Astrocyte (in vitro differentiated cells and primary cell): ENCODE data around the gene ARHGAP40. TPM values are rescaled to one million over a fixed set of nuclear protein-coding genes. Genes with fewer than 3 reads are reported as not detected.

Experiments
- DNase-seq: peaks from one replicate; pipeline ENCODE4 v3.0.0-alpha.2; 2010; ENCODE audit warnings: low read depth
- FAIRE-seq: peaks from 2 replicates; lab custom pipeline; 2011; peaks lifted over from hg19 to GRCh38; lab: Jason Lieb, UNC
- H2AFZ ChIP-seq: 2 replicates; pipeline ENCODE4 v1.6.0; 2012; ENCODE audit warnings: low read depth, low read length, inconsistent platforms
- H3K27ac ChIP-seq: 2 replicates; pipeline ENCODE4 v1.5.1; 2011; ENCODE audit warnings: low read depth, low read length, inconsistent platforms
- H3K27me3 ChIP-seq: 2 replicates; pipeline ENCODE4 v1.6.0; 2011; ENCODE audit warnings: low read length, inconsistent platforms; ENCODE audit not compliant: insufficient read depth
- H3K36me3 ChIP-seq: 2 replicates; pipeline ENCODE4 v1.5.1; 2011; ENCODE audit warnings: low read length, inconsistent platforms; ENCODE audit not compliant: insufficient read depth
- H3K4me1 ChIP-seq: 2 replicates; pipeline ENCODE4 v1.5.1; 2011; ENCODE audit warnings: low read length, inconsistent platforms; ENCODE audit not compliant: insufficient read depth
- H3K4me2 ChIP-seq: 2 replicates; pipeline ENCODE4 v1.6.0; 2012; ENCODE audit warnings: low read length, inconsistent platforms
- H3K4me3 ChIP-seq: 2 replicates; pipeline ENCODE4 v1.5.1; 2011; ENCODE audit warnings: low read depth, mild to moderate bottlenecking, low read length, inconsistent platforms; ENCODE audit not compliant: insufficient read depth
- H3K79me2 ChIP-seq: 2 replicates; pipeline ENCODE4 v1.6.0; 2012; ENCODE audit warnings: mild to moderate bottlenecking, low read length, inconsistent platforms; ENCODE audit not compliant: insufficient read depth
- H3K9ac ChIP-seq: 2 replicates; pipeline ENCODE4 v1.6.0; 2012; ENCODE audit warnings: mild to moderate bottlenecking, low read length, inconsistent platforms
- H3K9me3 ChIP-seq: 2 replicates; pipeline ENCODE4 v1.5.1; 2012; ENCODE audit warnings: low read depth, mild to moderate bottlenecking, low read length, inconsistent platforms; ENCODE audit not compliant: insufficient read depth
- H4K20me1 ChIP-seq: 2 replicates; pipeline ENCODE4 v1.6.0; 2012; ENCODE audit warnings: low read length, inconsistent platforms; ENCODE audit not compliant: insufficient read depth
- H3K27ac Mint-ChIP-seq: one replicate; pipeline ENCODE4 v1.8.0; 2021; ENCODE audit warnings: mild to moderate bottlenecking, mixed read lengths; ENCODE audit not compliant: unreplicated experiment
- H3K27me3 Mint-ChIP-seq: one replicate; pipeline ENCODE4 v1.8.0; 2021; ENCODE audit warnings: low read depth, mixed read lengths; ENCODE audit not compliant: unreplicated experiment
- H3K36me3 Mint-ChIP-seq: one replicate; pipeline ENCODE4 v1.8.0; 2021; ENCODE audit warnings: low read depth, mixed read lengths; ENCODE audit not compliant: unreplicated experiment
- H3K4me1 Mint-ChIP-seq: one replicate; pipeline ENCODE4 v1.8.0; 2021; ENCODE audit warnings: low read depth, mixed read lengths; ENCODE audit not compliant: unreplicated experiment
- H3K4me3 Mint-ChIP-seq: one replicate; pipeline ENCODE4 v1.8.0; 2021; ENCODE audit warnings: mild to moderate bottlenecking, moderate library complexity, mixed read lengths; ENCODE audit not compliant: unreplicated experiment
- H3K9me3 Mint-ChIP-seq: one replicate; pipeline ENCODE4 v1.8.0; 2021; ENCODE audit warnings: mild to moderate bottlenecking, mixed read lengths; ENCODE audit not compliant: unreplicated experiment
- EZH2 ChIP-seq: IDR thresholded peaks from 2 replicates; pipeline ENCODE4 v1.6.1; 2012; ENCODE audit warnings: mild to moderate bottlenecking, low read length, inconsistent platforms; ENCODE audit not compliant: insufficient read depth
- total RNA-seq: library from RNA; stranded (reverse); gene quantifications from 2 replicates; pipeline ENCODE4 v1.2.1, GENCODE V29; 2021
- TF ChIP-seq, protein P1 (sequence below): IDR thresholded peaks from 2 replicates; pipeline ENCODE4 v1.5.1; 2011; ENCODE audit warnings: low read depth, mild to moderate bottlenecking, inconsistent platforms, low read length, moderate library complexity; ENCODE audit not compliant: insufficient read depth

Gene ARHGAP40
- total RNA-seq, 1 donor from 2014 or later, result 0.27 TPM

DNA sequence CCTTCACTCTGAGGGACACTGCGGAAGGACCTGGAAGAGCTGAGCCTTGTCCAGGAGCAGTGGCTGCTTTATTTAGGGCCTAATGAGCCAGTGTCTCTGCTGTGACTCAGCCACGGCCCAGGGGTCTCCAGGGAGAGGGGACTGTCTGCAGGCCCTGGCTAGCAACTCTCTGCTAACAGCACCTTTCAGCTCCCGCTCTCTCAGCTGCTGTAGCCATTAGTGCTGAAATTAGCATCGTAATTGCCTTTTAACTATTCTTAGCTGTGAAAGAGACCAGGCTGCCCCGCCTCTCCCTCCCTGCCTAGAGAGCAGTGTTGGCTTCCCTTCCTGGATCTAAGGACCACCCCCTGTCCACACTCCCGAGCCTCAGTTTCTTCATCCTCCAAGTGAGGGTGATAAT lies 69.6 kb downstream of the ARHGAP40 start:
- no peak for DNase-seq
- Histone ChIP-seq H3K9ac (no peak overlapping the region), H2AFZ (no peak overlapping the region), H3K79me2 (no peaks in the 10 kb centered on the region), H3K27ac (no peak overlapping the region), H4K20me1 (no peaks in the 10 kb centered on the region), H3K36me3 (no peaks in the 10 kb centered on the region), H3K27me3 (peaks cover 7% of the 10 kb centered on the region), H3K9me3 (no peaks in the 10 kb centered on the region), H3K4me1 (peaks cover 6% of the 10 kb centered on the region), H3K4me3 (no peak overlapping the region), H3K4me2 (no peak overlapping the region)
- Mint-ChIP-seq H3K27me3 (peaks cover 63% of the 10 kb centered on the region), H3K4me3 (no peak overlapping the region), H3K36me3 (no peaks in the 10 kb centered on the region), H3K9me3 (peaks cover 2% of the 10 kb centered on the region), H3K4me1 (peaks cover 4% of the 10 kb centered on the region), H3K27ac (no peak overlapping the region)
- FAIRE-seq, result no peak
- TF ChIP-seq, protein P1, sequence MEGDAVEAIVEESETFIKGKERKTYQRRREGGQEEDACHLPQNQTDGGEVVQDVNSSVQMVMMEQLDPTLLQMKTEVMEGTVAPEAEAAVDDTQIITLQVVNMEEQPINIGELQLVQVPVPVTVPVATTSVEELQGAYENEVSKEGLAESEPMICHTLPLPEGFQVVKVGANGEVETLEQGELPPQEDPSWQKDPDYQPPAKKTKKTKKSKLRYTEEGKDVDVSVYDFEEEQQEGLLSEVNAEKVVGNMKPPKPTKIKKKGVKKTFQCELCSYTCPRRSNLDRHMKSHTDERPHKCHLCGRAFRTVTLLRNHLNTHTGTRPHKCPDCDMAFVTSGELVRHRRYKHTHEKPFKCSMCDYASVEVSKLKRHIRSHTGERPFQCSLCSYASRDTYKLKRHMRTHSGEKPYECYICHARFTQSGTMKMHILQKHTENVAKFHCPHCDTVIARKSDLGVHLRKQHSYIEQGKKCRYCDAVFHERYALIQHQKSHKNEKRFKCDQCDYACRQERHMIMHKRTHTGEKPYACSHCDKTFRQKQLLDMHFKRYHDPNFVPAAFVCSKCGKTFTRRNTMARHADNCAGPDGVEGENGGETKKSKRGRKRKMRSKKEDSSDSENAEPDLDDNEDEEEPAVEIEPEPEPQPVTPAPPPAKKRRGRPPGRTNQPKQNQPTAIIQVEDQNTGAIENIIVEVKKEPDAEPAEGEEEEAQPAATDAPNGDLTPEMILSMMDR, result no peak
- TF ChIP-seq EZH2, result no peak

GRCh38 chr20:38671701-38672292 lies 70.2 kb downstream of the ARHGAP40 start:
- H3K27me3 Mint-ChIP-seq, result peaks cover 67% of the 10 kb centered on the region
- FAIRE-seq (no peak), DNase-seq (no peak)
- Histone ChIP-seq H3K4me2 (no peak overlapping the region), H2AFZ (no peak overlapping the region), H3K9me3 (no peaks in the 10 kb centered on the region), H3K4me1 (peaks cover 6% of the 10 kb centered on the region), H3K36me3 (no peaks in the 10 kb centered on the region), H3K4me3 (no peak overlapping the region), H4K20me1 (no peaks in the 10 kb centered on the region), H3K79me2 (no peaks in the 10 kb centered on the region), H3K27me3 (peaks cover 7% of the 10 kb centered on the region), H3K9ac (no peak overlapping the region), H3K27ac (no peak overlapping the region)
- TF ChIP-seq EZH2, result no peak
- TF ChIP-seq, protein P1, result no peak
- no peak overlapping the region for H3K4me3 Mint-ChIP-seq
- peak overlapping the region; percentile 47 for H3K27ac Mint-ChIP-seq
- peaks cover 2% of the 10 kb centered on the region for H3K9me3 Mint-ChIP-seq
- peaks cover 4% of the 10 kb centered on the region for H3K4me1 Mint-ChIP-seq
- H3K36me3 Mint-ChIP-seq, result no peaks in the 10 kb centered on the region

- no peak overlapping the region for H3K4me3 Mint-ChIP-seq
- Histone ChIP-seq H3K9ac (no peak overlapping the region), H3K27me3 (peaks cover 7% of the 10 kb centered on the region), H3K36me3 (no peaks in the 10 kb centered on the region), H3K9me3 (no peaks in the 10 kb centered on the region), H3K4me3 (no peak overlapping the region), H3K4me1 (peaks cover 6% of the 10 kb centered on the region), H3K4me2 (no peak overlapping the region), H3K27ac (no peak overlapping the region), H4K20me1 (no peaks in the 10 kb centered on the region), H3K79me2 (no peaks in the 10 kb centered on the region), H2AFZ (no peak overlapping the region)
- no peaks in the 10 kb centered on the region for H3K36me3 Mint-ChIP-seq
- H3K9me3 Mint-ChIP-seq, result peaks cover 2% of the 10 kb centered on the region
- FAIRE-seq (no peak), DNase-seq (no peak)
- TF ChIP-seq, protein P1, result no peak
- TF ChIP-seq EZH2, result no peak
- H3K4me1 Mint-ChIP-seq, result peaks cover 4% of the 10 kb centered on the region
- no peak overlapping the region for H3K27ac Mint-ChIP-seq
- peaks cover 72% of the 10 kb centered on the region for H3K27me3 Mint-ChIP-seq
These were observed 70.9 kb downstream of the ARHGAP40 start for GRCh38 chr20:38672504-38672903.
